ENCODE measurements around the gene POLK. TPM values are rescaled to one million over a fixed set of nuclear protein-coding genes. Genes with fewer than 3 reads are reported as not detected.

Gene POLK
- total and polyA plus RNA-seq, 10 donors = 4.1 to 56.6 (median 37.0) TPM

- H3K27me3 ChIP-seq (replicated peaks in 1 of 7) = no peaks in the 10 kb centered on the region
- intact Hi-C loops (cut with DNase I; ENCODE audit: low total_unique reads) = no loop called here
- no peak for TF ChIP-seq POLR2AphosphoS5 (IDR thresholded peaks at IDR 0.05)
- TF ChIP-seq POLR2A (IDR thresholded peaks at IDR 0.05) = no peak
- no peak for TF ChIP-seq CTCF (IDR thresholded peaks at IDR 0.05 in 8 of 11, conservative IDR thresholded peaks at IDR 0.05 in 3 of 11)
- no peak overlapping the region for H3K4me3 ChIP-seq
- 93 to 100% (median 96%) methylated on average over 1 of the region's 1 CpG for WGBS, 5 donors
- H3K36me3 ChIP-seq = peaks cover 0 to 24% (median 10%) of the 10 kb centered on the region in 6 donors
- no peak for DNase-seq
- H3K27ac ChIP-seq = no peak overlapping the region
- H3K4me1 ChIP-seq = peaks cover 15 to 74% (median 35%) of the 10 kb centered on the region in 6 donors
- H3K9me3 ChIP-seq = no peaks in the 10 kb centered on the region
Observed at GRCh38 chr5:75507841-75508240, 3.9 kb upstream of the POLK start.

GRCh38 chr5:75509546-75509945, 2.1 kb upstream of the POLK start:
- H3K27me3 ChIP-seq (replicated peaks in 1 of 7) = no peaks in the 10 kb centered on the region
- peak overlapping the region in 6 of 8 donors; percentile 92 to 96 (median 94) for H3K27ac ChIP-seq
- H3K4me3 ChIP-seq = peak overlapping the region; percentile 71 to 94 (median 89)
- peaks cover 0 to 15% (median 6%) of the 10 kb centered on the region in 6 donors for H3K36me3 ChIP-seq
- H3K9me3 ChIP-seq = no peaks in the 10 kb centered on the region
- DNase-seq = no peak
- WGBS, 5 donors = 60 to 77% (median 71%) methylated on average over 4 of the region's 4 CpGs
- H3K4me1 ChIP-seq = peaks cover 20 to 84% (median 52%) of the 10 kb centered on the region in 6 donors
- intact Hi-C loops (cut with DNase I; ENCODE audit: low total_unique reads) = no loop called here
- TF ChIP-seq POLR2A (IDR thresholded peaks at IDR 0.05) = no peak
- TF ChIP-seq POLR2AphosphoS5 (IDR thresholded peaks at IDR 0.05) = no peak
- TF ChIP-seq CTCF (IDR thresholded peaks at IDR 0.05 in 8 of 11, conservative IDR thresholded peaks at IDR 0.05 in 3 of 11) = no peak

- peak overlapping the region in 7 of 8 donors; percentile 92 to 96 (median 94) for H3K27ac ChIP-seq
- intact Hi-C loops (cut with DNase I; ENCODE audit: low total_unique reads) = loop anchor here (10.0 kb wide), 1 partner anchor 175 kb away; no protein-coding TSS in a partner anchor
- 0 to 3% (median 0%) methylated on average over 1 of the region's 1 CpG for WGBS, 5 donors
- H3K36me3 ChIP-seq = peaks cover 0 to 11% (median 2%) of the 10 kb centered on the region in 6 donors
- H3K4me3 ChIP-seq = peak overlapping the region; percentile 71 to 94 (median 89)
- TF ChIP-seq POLR2A (IDR thresholded peaks at IDR 0.05) (no peak), POLR2AphosphoS5 (IDR thresholded peaks at IDR 0.05) (no peak), CTCF (IDR thresholded peaks at IDR 0.05 in 8 of 11, conservative IDR thresholded peaks at IDR 0.05 in 3 of 11) (no peak)
- H3K9me3 ChIP-seq = no peaks in the 10 kb centered on the region
- no peaks in the 10 kb centered on the region for H3K27me3 ChIP-seq (replicated peaks in 1 of 7)
- peaks cover 20 to 88% (median 56%) of the 10 kb centered on the region in 6 donors for H3K4me1 ChIP-seq
- DNase-seq = no peak
Observed at GRCh38 chr5:75509956-75510355, 1.7 kb upstream of the POLK start.

GRCh38 chr5:75510417-75510835, 1.3 kb upstream of the POLK start:
- Histone ChIP-seq H3K27ac (peak overlapping the region; percentile 74 to 96 (median 94)), H3K4me1 (peaks cover 20 to 88% (median 58%) of the 10 kb centered on the region in 6 donors), H3K9me3 (no peaks in the 10 kb centered on the region), H3K27me3 (replicated peaks in 1 of 7) (no peaks in the 10 kb centered on the region), H3K36me3 (peaks cover 0 to 7% (median 0%) of the 10 kb centered on the region in 6 donors), H3K4me3 (peak overlapping the region; percentile 71 to 94 (median 89))
- TF ChIP-seq POLR2AphosphoS5 (IDR thresholded peaks at IDR 0.05) (no peak), CTCF (IDR thresholded peaks at IDR 0.05 in 8 of 11, conservative IDR thresholded peaks at IDR 0.05 in 3 of 11) (no peak), POLR2A (IDR thresholded peaks at IDR 0.05) (no peak)
- intact Hi-C loops (cut with DNase I; ENCODE audit: low total_unique reads) = loop anchor here (10.0 kb wide), 1 partner anchor 174 kb away; no protein-coding TSS in a partner anchor
- 0 to 1% (median 1%) methylated on average over 14 to 15 of the region's 15 CpGs for WGBS, 5 donors
- DNase-seq = no peak
